Measurements from ENCODE around the gene MEGF10. TPM values are rescaled to one million over a fixed set of nuclear protein-coding genes. Genes with fewer than 3 reads are reported as not detected.

Gene MEGF10
- total RNA-seq, 1 experiment from 2014 or later = not detected

DNA sequence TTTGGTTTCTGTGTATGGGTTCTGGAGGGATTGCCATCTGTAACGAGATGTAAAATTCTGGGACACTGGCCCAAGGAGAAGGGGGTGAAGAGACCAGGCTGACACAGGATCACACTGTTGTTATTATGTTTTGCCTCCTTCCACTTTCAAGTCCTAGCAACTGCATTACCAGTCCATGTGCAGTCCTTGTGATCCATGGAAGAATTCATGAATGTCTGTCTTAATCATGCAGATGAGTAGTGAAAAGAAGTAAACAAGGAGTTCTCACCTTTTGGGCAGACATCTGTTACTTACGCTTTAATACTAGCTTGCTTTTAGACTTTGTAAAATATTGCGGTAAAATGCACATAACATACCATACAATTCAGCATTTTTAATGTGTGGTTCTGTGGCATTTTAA is 18.3 kb downstream of the MEGF10 start:
- Mint-ChIP-seq H3K4me3 (ENCODE audit: unreplicated experiment) (no peak overlapping the region), H3K9me3 (ENCODE audit: unreplicated experiment) (no peaks in the 10 kb centered on the region), H3K4me1 (ENCODE audit: low read depth, unreplicated experiment) (no peaks in the 10 kb centered on the region), H3K27me3 (ENCODE audit: insufficient read depth, unreplicated experiment) (peaks cover 2% of the 10 kb centered on the region), H3K27ac (ENCODE audit: unreplicated experiment) (no peak overlapping the region), H3K36me3 (ENCODE audit: insufficient read depth, unreplicated experiment) (no peaks in the 10 kb centered on the region)
- DNase-seq = no peak
- Histone ChIP-seq H3K27me3 (replicated peaks; ENCODE audit: control insufficient read depth, insufficient read depth, low read length) (no peaks in the 10 kb centered on the region), H3K36me3 (ENCODE audit: control insufficient read depth, insufficient read depth, low read length) (no peaks in the 10 kb centered on the region), H3K4me3 (ENCODE audit: low read depth, low read length) (no peak overlapping the region), H3K9me3 (no peaks in the 10 kb centered on the region), H3K4me1 (no peaks in the 10 kb centered on the region)
- ChIA-PET CTCF (no interaction called here), POLR2A (no interaction called here)
- TF ChIP-seq, protein P1, sequence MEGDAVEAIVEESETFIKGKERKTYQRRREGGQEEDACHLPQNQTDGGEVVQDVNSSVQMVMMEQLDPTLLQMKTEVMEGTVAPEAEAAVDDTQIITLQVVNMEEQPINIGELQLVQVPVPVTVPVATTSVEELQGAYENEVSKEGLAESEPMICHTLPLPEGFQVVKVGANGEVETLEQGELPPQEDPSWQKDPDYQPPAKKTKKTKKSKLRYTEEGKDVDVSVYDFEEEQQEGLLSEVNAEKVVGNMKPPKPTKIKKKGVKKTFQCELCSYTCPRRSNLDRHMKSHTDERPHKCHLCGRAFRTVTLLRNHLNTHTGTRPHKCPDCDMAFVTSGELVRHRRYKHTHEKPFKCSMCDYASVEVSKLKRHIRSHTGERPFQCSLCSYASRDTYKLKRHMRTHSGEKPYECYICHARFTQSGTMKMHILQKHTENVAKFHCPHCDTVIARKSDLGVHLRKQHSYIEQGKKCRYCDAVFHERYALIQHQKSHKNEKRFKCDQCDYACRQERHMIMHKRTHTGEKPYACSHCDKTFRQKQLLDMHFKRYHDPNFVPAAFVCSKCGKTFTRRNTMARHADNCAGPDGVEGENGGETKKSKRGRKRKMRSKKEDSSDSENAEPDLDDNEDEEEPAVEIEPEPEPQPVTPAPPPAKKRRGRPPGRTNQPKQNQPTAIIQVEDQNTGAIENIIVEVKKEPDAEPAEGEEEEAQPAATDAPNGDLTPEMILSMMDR (IDR thresholded peaks at IDR 0.05; ENCODE audit: insufficient read depth in 1 of 2, low read depth in 1 of 2, low read length in 1 of 2, severe bottlenecking in 1 of 2, unreplicated experiment in 1 of 2) = no peak
- intact Hi-C loops (cut with micrococcal nuclease; ENCODE audit: unreplicated experiment) = no loop called here
- BruUV-seq (replicated peaks) = no TSS peak

DNA sequence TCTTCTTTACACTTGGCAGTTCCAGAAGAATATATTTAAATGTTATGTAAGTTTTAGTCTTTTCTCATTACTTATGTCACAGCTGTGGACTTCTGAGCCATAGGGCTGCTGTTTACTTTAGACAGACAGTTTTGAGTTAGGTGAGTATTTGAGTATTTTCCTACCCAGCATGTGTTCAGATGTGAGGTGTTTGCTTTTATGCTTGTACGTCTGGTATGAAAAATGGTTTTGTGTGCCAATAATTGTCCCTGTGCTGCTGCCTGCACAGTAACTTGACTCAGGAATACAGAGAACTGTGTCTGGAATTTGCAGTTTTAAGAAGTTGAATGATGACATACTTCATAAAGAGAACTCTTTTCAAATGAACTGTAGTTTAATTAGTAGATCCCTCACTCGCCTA is 20.8 kb downstream of the MEGF10 start:
- no TSS peak for BruUV-seq (replicated peaks)
- Mint-ChIP-seq H3K27ac (ENCODE audit: unreplicated experiment) (no peak overlapping the region), H3K4me1 (ENCODE audit: low read depth, unreplicated experiment) (no peaks in the 10 kb centered on the region), H3K4me3 (ENCODE audit: unreplicated experiment) (no peak overlapping the region), H3K27me3 (ENCODE audit: insufficient read depth, unreplicated experiment) (peaks cover 2% of the 10 kb centered on the region), H3K36me3 (ENCODE audit: insufficient read depth, unreplicated experiment) (no peaks in the 10 kb centered on the region), H3K9me3 (ENCODE audit: unreplicated experiment) (no peaks in the 10 kb centered on the region)
- H3K4me3 ChIP-seq (ENCODE audit: low read depth, low read length) = no peak overlapping the region
- ChIA-PET POLR2A (no interaction called here), CTCF (no interaction called here)
- no peaks in the 10 kb centered on the region for H3K9me3 ChIP-seq
- H3K27me3 ChIP-seq (replicated peaks; ENCODE audit: control insufficient read depth, insufficient read depth, low read length) = no peaks in the 10 kb centered on the region
- H3K36me3 ChIP-seq (ENCODE audit: control insufficient read depth, insufficient read depth, low read length) = no peaks in the 10 kb centered on the region
- no peak for DNase-seq
- TF ChIP-seq, protein P1 (IDR thresholded peaks at IDR 0.05; ENCODE audit: insufficient read depth in 1 of 2, low read depth in 1 of 2, low read length in 1 of 2, severe bottlenecking in 1 of 2, unreplicated experiment in 1 of 2) = no peak
- intact Hi-C loops (cut with micrococcal nuclease; ENCODE audit: unreplicated experiment) = loop anchor here (5.0 to 10.0 kb wide), 3 partner anchors 237 to 634 kb away; partner anchors contain the start of gene C5orf63
- no peaks in the 10 kb centered on the region for H3K4me1 ChIP-seq

DNA sequence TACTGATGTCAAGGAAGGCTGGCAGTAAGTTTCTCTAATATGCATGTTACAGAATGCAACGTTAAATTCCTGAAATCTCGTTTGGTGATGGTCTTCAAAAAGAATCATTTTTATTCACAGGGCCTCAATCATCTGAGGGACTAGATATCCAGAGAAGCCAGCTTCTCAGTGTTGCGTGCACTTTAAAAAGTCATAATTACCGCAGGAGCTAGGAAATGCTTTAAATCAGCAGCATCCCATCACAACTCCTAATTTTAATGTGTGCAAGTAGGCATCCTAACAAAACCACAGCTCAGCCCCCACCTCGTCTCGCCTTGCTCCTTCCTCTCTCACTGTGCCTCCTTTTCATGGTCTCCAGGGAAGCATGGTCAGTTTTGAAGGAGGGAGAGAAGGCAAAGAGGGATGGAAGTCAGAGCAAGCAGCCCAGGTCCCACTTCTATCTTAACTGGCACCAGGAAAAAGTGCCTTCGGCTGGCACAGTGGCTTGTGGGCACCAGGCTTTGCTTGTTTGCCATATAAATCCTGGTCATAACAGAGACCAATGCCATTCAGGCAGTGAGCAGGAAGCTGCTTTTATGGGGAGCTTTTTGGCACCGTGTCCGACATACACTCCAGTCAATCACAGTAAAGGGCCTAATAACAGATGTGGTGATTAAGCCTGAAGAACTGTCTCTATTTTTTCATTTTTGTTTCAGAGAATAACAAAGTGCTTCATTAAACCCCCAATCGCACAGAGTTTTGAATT is 21.4 kb downstream of the MEGF10 start:
- ChIA-PET POLR2A (no interaction called here), CTCF (no interaction called here)
- intact Hi-C loops (cut with micrococcal nuclease; ENCODE audit: unreplicated experiment) = loop anchor here (5.0 to 10.0 kb wide), 3 partner anchors 237 to 635 kb away; partner anchors contain the start of gene C5orf63
- DNase-seq = no peak
- Mint-ChIP-seq H3K4me3 (ENCODE audit: unreplicated experiment) (no peak overlapping the region), H3K36me3 (ENCODE audit: insufficient read depth, unreplicated experiment) (no peaks in the 10 kb centered on the region), H3K4me1 (ENCODE audit: low read depth, unreplicated experiment) (no peaks in the 10 kb centered on the region), H3K27ac (ENCODE audit: unreplicated experiment) (no peak overlapping the region), H3K27me3 (ENCODE audit: insufficient read depth, unreplicated experiment) (peaks cover 4% of the 10 kb centered on the region), H3K9me3 (ENCODE audit: unreplicated experiment) (no peaks in the 10 kb centered on the region)
- H3K4me1 ChIP-seq = no peaks in the 10 kb centered on the region
- H3K36me3 ChIP-seq (ENCODE audit: control insufficient read depth, insufficient read depth, low read length) = no peaks in the 10 kb centered on the region
- TF ChIP-seq, protein P1 (IDR thresholded peaks at IDR 0.05; ENCODE audit: insufficient read depth in 1 of 2, low read depth in 1 of 2, low read length in 1 of 2, severe bottlenecking in 1 of 2, unreplicated experiment in 1 of 2) = no peak
- no peak overlapping the region for H3K4me3 ChIP-seq (ENCODE audit: low read depth, low read length)
- no TSS peak for BruUV-seq (replicated peaks)
- no peaks in the 10 kb centered on the region for H3K9me3 ChIP-seq
- no peaks in the 10 kb centered on the region for H3K27me3 ChIP-seq (replicated peaks; ENCODE audit: control insufficient read depth, insufficient read depth, low read length)

All from Caco-2 (cell line).